Skeletal muscle tissue (tissue), 4 donors: ENCODE measurements around the gene FAM47E. TPM values are rescaled to one million over a fixed set of nuclear protein-coding genes. Genes with fewer than 3 reads are reported as not detected.

Experiments used
- H3K27ac ChIP-seq: one replicate; pipeline ENCODE4 v1.7.0; 2013; ENCODE audit warnings: mild to moderate bottlenecking, low read depth, low read length, inconsistent platforms
- H3K27me3 ChIP-seq, 3 donors: one replicate each; pipeline ENCODE4 v1.7.0; 2013; ENCODE audit warnings: low read length in 3 of 3; ENCODE audit not compliant: control insufficient read depth in 3 of 3, insufficient read depth in 3 of 3
- H3K36me3 ChIP-seq, 3 donors: one replicate each; pipeline ENCODE4 v1.7.0; 2013; ENCODE audit warnings: low read length in 3 of 3; ENCODE audit not compliant: control insufficient read depth in 3 of 3, insufficient read depth in 3 of 3
- H3K4me1 ChIP-seq, 3 donors: one replicate each; pipeline ENCODE4 v1.7.0; 2013; ENCODE audit warnings: low read length in 3 of 3, mild to moderate bottlenecking in 3 of 3; ENCODE audit not compliant: control insufficient read depth in 3 of 3, insufficient read depth in 3 of 3
- H3K4me3 ChIP-seq, 3 donors: one replicate each; pipeline ENCODE4 v1.7.0; 2013; ENCODE audit warnings: low read length in 3 of 3
- H3K9ac ChIP-seq, 3 donors: one replicate each; pipeline ENCODE4 v1.7.0; 2013; ENCODE audit warnings: low read length in 3 of 3, mild to moderate bottlenecking in 3 of 3, moderate library complexity in 2 of 3, low read depth in 1 of 3
- H3K9me3 ChIP-seq, 3 donors: one replicate each; pipeline ENCODE4 v1.7.0; 2013; ENCODE audit warnings: low read length in 3 of 3; ENCODE audit not compliant: control insufficient read depth in 3 of 3
- total RNA-seq: library from RNA; depleted of rRNA; stranded (reverse); fragments of >200 nt; gene quantifications from one replicate; pipeline ENCODE4 v1.2.3, GENCODE V29; 2014
- donor health status: Osteomylitis.

Gene FAM47E
- total RNA-seq, 1 donor from 2014 or later: 0.52 TPM

DNA sequence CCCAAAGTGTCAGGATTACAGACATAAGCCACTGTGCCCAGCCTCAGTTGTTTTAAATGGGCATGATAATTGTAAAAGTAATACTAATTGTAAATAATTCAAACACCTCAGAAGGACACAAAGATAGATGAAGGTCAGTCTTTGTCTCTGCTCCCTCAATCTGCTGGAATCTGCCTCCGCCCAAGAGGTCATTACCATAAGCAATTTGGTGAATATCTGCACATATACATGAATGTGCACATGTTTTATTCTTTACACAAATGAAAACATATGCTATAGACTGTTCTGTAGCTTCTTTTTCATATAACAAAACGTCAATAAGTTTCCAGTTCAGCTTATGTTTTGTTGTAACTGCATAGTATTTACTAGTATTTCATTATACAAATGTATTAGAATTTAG lies 62.0 kb downstream of the FAM47E start:
- Histone ChIP-seq H3K4me3 (no peak overlapping the region), H3K27ac (no peak overlapping the region), H3K27me3 (no peaks in the 10 kb centered on the region), H3K4me1 (peaks cover 27 to 33% (median 30%) of the 10 kb centered on the region in 3 donors), H3K9ac (no peak overlapping the region), H3K36me3 (peaks cover 9 to 21% (median 17%) of the 10 kb centered on the region in 3 donors), H3K9me3 (no peaks in the 10 kb centered on the region)

DNA sequence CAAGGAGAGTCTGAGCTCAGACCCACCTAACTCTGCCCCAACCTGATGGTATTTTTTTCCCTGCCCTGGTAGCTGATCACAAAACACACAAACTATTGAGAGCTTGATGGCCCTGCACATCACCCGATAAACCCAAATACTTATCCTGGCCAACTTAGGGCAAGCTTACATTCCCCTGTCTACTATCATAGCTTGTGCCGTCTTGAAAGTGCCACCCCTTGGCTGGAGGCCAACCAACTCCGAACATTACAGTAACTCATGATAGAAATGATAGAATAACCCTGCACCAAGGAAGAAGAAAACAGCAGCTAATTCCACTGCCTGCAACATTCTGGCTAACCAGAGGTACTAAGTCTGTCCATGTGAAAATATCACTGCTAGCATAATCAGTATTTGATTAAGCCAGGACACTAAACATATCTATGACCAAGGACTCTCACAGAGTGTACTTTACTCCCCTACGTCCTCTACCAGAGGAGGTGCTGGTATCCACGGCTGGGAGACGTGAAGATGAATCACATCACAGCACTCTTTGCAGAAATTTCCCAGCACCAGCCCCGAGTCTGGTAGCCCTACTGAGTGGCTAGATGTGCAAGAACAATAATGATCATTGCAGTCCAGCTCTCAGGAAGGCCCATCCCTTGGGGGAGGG lies 63.9 kb downstream of the FAM47E start:
- H3K27me3 ChIP-seq: no peaks in the 10 kb centered on the region
- H3K4me3 ChIP-seq: no peak overlapping the region
- no peak overlapping the region for H3K9ac ChIP-seq
- no peak overlapping the region for H3K27ac ChIP-seq
- H3K36me3 ChIP-seq: peaks cover 3 to 5% (median 4%) of the 10 kb centered on the region in 3 donors
- no peaks in the 10 kb centered on the region for H3K9me3 ChIP-seq
- H3K4me1 ChIP-seq: peaks cover 11 to 17% (median 13%) of the 10 kb centered on the region in 3 donors

DNA sequence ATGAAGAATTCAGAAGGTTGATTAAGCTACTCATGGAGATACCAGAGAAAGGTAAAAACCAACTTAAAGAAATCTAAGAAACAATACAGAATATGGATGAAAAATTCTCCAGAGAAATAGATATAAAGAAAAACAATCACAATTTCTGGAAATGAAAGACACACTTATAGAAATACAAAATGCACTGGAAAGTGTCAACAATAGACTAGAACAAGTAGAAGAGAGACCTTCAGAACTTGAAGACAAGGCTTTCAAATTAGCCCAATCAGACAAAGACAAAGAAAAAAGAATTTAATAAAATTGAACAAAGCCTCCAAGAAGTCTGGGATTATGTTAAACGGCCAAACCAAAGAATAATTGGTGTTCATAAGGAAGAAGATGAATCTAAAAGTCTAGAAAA lies 64.6 kb downstream of the FAM47E start:
- no peak overlapping the region for H3K9ac ChIP-seq
- H3K4me1 ChIP-seq: peaks cover 7 to 12% (median 8%) of the 10 kb centered on the region in 3 donors
- no peak overlapping the region for H3K27ac ChIP-seq
- H3K9me3 ChIP-seq: no peaks in the 10 kb centered on the region
- no peak overlapping the region for H3K4me3 ChIP-seq
- no peaks in the 10 kb centered on the region for H3K36me3 ChIP-seq
- no peaks in the 10 kb centered on the region for H3K27me3 ChIP-seq

DNA sequence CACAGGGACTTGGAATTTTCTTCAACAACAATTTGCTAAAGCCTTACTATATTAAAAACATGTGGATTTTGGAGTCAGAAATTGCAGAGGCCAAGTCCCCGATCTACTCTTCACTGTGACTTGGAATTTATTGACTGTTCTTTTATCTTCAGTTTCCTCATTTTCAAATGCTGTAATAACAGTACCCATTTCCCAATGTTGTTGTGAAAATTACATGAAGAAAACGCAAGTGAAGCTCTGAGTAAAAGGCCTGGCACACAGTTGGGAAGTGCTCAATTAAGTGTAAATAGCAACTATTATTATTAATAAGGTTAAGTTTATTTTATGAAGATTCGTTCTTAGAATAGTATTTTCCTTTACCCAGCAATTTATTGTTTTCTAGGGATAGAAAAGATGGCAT lies 70.7 kb downstream of the FAM47E start:
- Histone ChIP-seq H3K4me1 (no peaks in the 10 kb centered on the region), H3K4me3 (no peak overlapping the region), H3K36me3 (no peaks in the 10 kb centered on the region), H3K27me3 (no peaks in the 10 kb centered on the region), H3K27ac (no peak overlapping the region), H3K9ac (no peak overlapping the region), H3K9me3 (peaks cover 0 to 7% (median 2%) of the 10 kb centered on the region in 3 donors)

DNA sequence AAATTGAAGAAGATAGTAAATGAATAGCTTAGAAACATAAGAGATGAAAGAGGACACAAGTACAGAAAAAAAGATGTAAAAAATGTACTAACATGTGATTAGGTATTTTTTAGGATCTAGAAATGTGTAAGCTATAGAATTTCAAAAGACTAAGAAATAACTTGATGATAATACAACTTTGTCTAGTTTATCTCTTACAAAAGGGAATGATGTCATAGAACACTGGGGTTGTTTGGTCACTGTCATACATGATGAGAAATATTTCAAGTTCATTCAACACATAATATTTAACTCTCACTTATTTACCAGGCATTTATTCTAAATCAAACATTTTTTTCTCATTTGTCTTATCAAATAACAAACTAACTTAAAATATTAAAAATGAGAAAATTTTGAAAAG lies 73.6 kb downstream of the FAM47E start:
- no peak overlapping the region for H3K9ac ChIP-seq
- H3K4me1 ChIP-seq: no peaks in the 10 kb centered on the region
- H3K27me3 ChIP-seq: no peaks in the 10 kb centered on the region
- no peak overlapping the region for H3K4me3 ChIP-seq
- H3K27ac ChIP-seq: no peak overlapping the region
- H3K9me3 ChIP-seq: peaks cover 0 to 7% (median 2%) of the 10 kb centered on the region in 3 donors
- H3K36me3 ChIP-seq: no peaks in the 10 kb centered on the region

DNA sequence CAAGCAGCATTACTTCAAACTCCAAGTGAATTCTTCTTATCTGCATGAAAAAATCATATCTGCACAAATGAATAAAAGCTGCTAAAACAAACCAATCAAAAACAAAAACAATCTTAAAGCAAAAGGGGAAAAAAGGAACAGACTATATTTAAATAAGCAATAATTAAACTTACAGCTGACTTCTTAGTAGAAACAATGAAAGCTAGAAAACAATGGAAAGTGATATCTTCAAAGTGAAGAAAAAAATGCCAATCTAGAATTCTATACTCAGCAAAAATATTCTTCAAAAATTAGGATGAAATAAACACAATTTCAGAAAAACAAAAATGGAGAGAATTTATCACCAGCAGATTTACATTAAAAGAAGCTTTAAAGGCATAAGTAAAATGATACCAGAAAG lies 75.0 kb downstream of the FAM47E start:
- Histone ChIP-seq H3K27ac (no peak overlapping the region), H3K4me1 (no peaks in the 10 kb centered on the region), H3K4me3 (no peak overlapping the region), H3K27me3 (no peaks in the 10 kb centered on the region), H3K36me3 (no peaks in the 10 kb centered on the region), H3K9ac (no peak overlapping the region), H3K9me3 (peaks cover 0 to 7% (median 2%) of the 10 kb centered on the region in 3 donors)

Other genes starting within 250 kb of the FAM47E start
- 0.52 TPM for gene CXCL9, start 244.2 kb upstream of the FAM47E start, total RNA-seq
- gene CXCL10, start 228.2 kb upstream of the FAM47E start, total RNA-seq: 4.7 TPM
- 0.52 TPM for gene CXCL11, start 215.7 kb upstream of the FAM47E start, total RNA-seq
- 19.3 TPM for gene ART3, start 177.0 kb upstream of the FAM47E start, total RNA-seq
- gene NUP54, start 103.3 kb upstream of the FAM47E start, total RNA-seq: 78.8 TPM
- 125 TPM for gene SCARB2, start 37.9 kb upstream of the FAM47E start, total RNA-seq
- 27.1 TPM for gene STBD1, start 55.0 kb downstream of the FAM47E start, total RNA-seq
- gene CCDC158, start 169.4 kb downstream of the FAM47E start, total RNA-seq: 1.0 TPM
- 21.4 TPM for gene SHROOM3, start 183.5 kb downstream of the FAM47E start, total RNA-seq